HL-60 (cell line): ENCODE results near the gene LAMC3.

Experiments
- DNase-seq, 2 experiments: peaks; one replicate each; pipeline ENCODE4 v3.0.0-alpha.2; 2010 to 2020; ENCODE audit warnings: low read depth in 1 of 2, low spot score in 1 of 2
- H3K27ac ChIP-seq: fragments of 250-450 bp; sonication (Bioruptor Pico); replicated peaks from 2 replicates; pipeline ENCODE4 v1.5.1; 2020; ENCODE audit warnings: mild to moderate bottlenecking, moderate library complexity
- H3K27me3 ChIP-seq: fragments of 250-450 bp; sonication (Bioruptor Pico); 2 replicates; pipeline ENCODE4 v1.5.1; 2021; ENCODE audit warnings: mild to moderate bottlenecking, moderate library complexity; ENCODE audit not compliant: insufficient read depth, poor library complexity, severe bottlenecking
- H3K4me3 ChIP-seq: replicated peaks from 2 replicates; pipeline ENCODE4 v1.5.1; 2011; ENCODE audit warnings: mild to moderate bottlenecking, control low read depth, low read length; ENCODE audit not compliant: insufficient read depth
- CTCF ChIP-seq: IDR thresholded peaks from one replicate; pipeline ENCODE4 v1.5.1; 2011; ENCODE audit warnings: low read length, control low read depth, inconsistent platforms; ENCODE audit not compliant: insufficient read depth
- GABPA ChIP-seq: IDR thresholded peaks from 2 replicates; pipeline ENCODE4 v1.6.1; 2012; ENCODE audit warnings: low read depth
- POLR2AphosphoS5 ChIP-seq: IDR thresholded peaks from 2 replicates; pipeline ENCODE4 v1.6.1; 2012; ENCODE audit warnings: low read depth
- REST ChIP-seq: IDR thresholded peaks from 2 replicates; pipeline ENCODE4 v1.6.1; 2012; ENCODE audit warnings: low read depth; ENCODE audit not compliant: insufficient replicate concordance
- SPI1 ChIP-seq: IDR thresholded peaks from 2 replicates; pipeline ENCODE4 v1.6.1; 2012; ENCODE audit warnings: low read depth, mild to moderate bottlenecking, borderline replicate concordance

The LAMC3 gene

GRCh38 chr9:131140112-131140511, 131.1 kb downstream of the LAMC3 start:
- H3K27me3 ChIP-seq: no peaks in the 10 kb centered on the region
- no peak for DNase-seq
- TF ChIP-seq POLR2AphosphoS5 (no peak), CTCF (no peak), REST (no peak), SPI1 (no peak), GABPA (no peak)

GRCh38 chr9:131140550-131140949, 131.6 kb downstream of the LAMC3 start:
- TF ChIP-seq REST (no peak), POLR2AphosphoS5 (no peak), SPI1 (no peak), GABPA (no peak), CTCF (no peak)
- no peak overlapping the region for H3K4me3 ChIP-seq
- no peak for DNase-seq
- H3K27ac ChIP-seq: no peak overlapping the region
- H3K27me3 ChIP-seq: no peaks in the 10 kb centered on the region

More at GRCh38 chr9:131140112-131140511, 131.1 kb downstream of the LAMC3 start:
- no peak overlapping the region for H3K4me3 ChIP-seq
- H3K27ac ChIP-seq: no peak overlapping the region

- no peak for DNase-seq
- Histone ChIP-seq H3K27ac (no peak overlapping the region), H3K27me3 (no peaks in the 10 kb centered on the region), H3K4me3 (no peak overlapping the region)
- TF ChIP-seq POLR2AphosphoS5: no peak
- TF ChIP-seq REST: no peak
- no peak for TF ChIP-seq CTCF
- no peak for TF ChIP-seq SPI1
- TF ChIP-seq GABPA: no peak
Observed at GRCh38 chr9:131142160-131142559, 133.2 kb downstream of the LAMC3 start.
